Ishikawa (cell line): Measurements from ENCODE around the gene RHO.

Experiments
- CEBPB ChIP-seq: IDR thresholded peaks from 2 replicates; pipeline ENCODE4 v1.6.1; 2012
- CREB1 ChIP-seq: IDR thresholded peaks from 2 replicates; pipeline ENCODE4 v1.6.1; 2012; ENCODE audit warnings: low read depth
- EGR1 ChIP-seq: IDR thresholded peaks from 2 replicates; pipeline ENCODE4 v1.6.1; 2012
- EP300 ChIP-seq: IDR thresholded peaks from 2 replicates; pipeline ENCODE4 v1.6.1; 2012; ENCODE audit warnings: borderline replicate concordance
- FOXM1 ChIP-seq: IDR thresholded peaks from 2 replicates; pipeline ENCODE4 v1.6.1; 2012; ENCODE audit warnings: low read depth, borderline replicate concordance
- NFIC ChIP-seq: IDR thresholded peaks from 2 replicates; pipeline ENCODE4 v1.6.1; 2012
- RAD21 ChIP-seq: IDR thresholded peaks from 2 replicates; pipeline ENCODE4 v1.6.1; 2012; ENCODE audit warnings: low read depth
- TAF1 ChIP-seq: IDR thresholded peaks from 2 replicates; pipeline ENCODE4 v1.6.1; 2012; ENCODE audit warnings: low read depth, mild to moderate bottlenecking
- TCF12 ChIP-seq: IDR thresholded peaks from 2 replicates; pipeline ENCODE4 v1.6.1; 2012; ENCODE audit warnings: low read depth
- TEAD4 ChIP-seq: IDR thresholded peaks from 2 replicates; pipeline ENCODE4 v1.6.1; 2012
- YY1 ChIP-seq: IDR thresholded peaks from 2 replicates; pipeline ENCODE4 v1.6.1; 2012; ENCODE audit warnings: low read depth
- ZBTB7A ChIP-seq: IDR thresholded peaks from 2 replicates; pipeline ENCODE4 v1.6.1; 2012; ENCODE audit warnings: low read depth
- TF ChIP-seq, protein P1 (sequence below): IDR thresholded peaks from 2 replicates; pipeline ENCODE4 v1.6.1; 2012
- TF ChIP-seq, protein P2 (sequence below): IDR thresholded peaks from 2 replicates; pipeline ENCODE4 v1.6.1; 2012; ENCODE audit warnings: low read depth, mild to moderate bottlenecking
- TF ChIP-seq, protein P3 (sequence below): IDR thresholded peaks from 2 replicates; pipeline ENCODE4 v1.6.1; 2012

The RHO gene

DNA sequence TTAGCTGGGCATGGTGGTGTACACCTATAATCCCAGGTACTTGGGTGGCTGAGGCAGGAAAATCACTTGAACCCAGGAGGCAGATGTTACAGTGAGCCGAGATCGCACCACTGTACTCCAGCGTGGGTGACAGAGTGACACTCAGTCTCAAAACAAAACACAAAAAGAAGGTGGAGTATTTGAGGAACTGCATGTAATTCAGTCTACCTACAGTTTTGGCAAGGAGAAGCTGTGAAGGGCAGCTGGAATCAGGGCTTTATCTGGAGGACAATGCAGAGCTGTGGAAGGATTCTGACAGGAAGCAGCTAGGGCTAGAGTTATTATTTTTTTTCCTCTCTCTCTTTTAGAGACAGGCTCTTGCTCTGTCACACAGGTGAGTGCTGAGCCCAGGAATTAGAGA, 21.4 kb downstream of the RHO start:
- TF ChIP-seq FOXM1, result no peak
- no peak for TF ChIP-seq CREB1
- TF ChIP-seq YY1, result no peak
- TF ChIP-seq, protein P1, sequence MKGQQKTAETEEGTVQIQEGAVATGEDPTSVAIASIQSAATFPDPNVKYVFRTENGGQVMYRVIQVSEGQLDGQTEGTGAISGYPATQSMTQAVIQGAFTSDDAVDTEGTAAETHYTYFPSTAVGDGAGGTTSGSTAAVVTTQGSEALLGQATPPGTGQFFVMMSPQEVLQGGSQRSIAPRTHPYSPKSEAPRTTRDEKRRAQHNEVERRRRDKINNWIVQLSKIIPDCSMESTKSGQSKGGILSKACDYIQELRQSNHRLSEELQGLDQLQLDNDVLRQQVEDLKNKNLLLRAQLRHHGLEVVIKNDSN, result no peak
- no peak for TF ChIP-seq CEBPB
- no peak for TF ChIP-seq NFIC
- no peak for TF ChIP-seq EGR1
- TF ChIP-seq, protein P2, sequence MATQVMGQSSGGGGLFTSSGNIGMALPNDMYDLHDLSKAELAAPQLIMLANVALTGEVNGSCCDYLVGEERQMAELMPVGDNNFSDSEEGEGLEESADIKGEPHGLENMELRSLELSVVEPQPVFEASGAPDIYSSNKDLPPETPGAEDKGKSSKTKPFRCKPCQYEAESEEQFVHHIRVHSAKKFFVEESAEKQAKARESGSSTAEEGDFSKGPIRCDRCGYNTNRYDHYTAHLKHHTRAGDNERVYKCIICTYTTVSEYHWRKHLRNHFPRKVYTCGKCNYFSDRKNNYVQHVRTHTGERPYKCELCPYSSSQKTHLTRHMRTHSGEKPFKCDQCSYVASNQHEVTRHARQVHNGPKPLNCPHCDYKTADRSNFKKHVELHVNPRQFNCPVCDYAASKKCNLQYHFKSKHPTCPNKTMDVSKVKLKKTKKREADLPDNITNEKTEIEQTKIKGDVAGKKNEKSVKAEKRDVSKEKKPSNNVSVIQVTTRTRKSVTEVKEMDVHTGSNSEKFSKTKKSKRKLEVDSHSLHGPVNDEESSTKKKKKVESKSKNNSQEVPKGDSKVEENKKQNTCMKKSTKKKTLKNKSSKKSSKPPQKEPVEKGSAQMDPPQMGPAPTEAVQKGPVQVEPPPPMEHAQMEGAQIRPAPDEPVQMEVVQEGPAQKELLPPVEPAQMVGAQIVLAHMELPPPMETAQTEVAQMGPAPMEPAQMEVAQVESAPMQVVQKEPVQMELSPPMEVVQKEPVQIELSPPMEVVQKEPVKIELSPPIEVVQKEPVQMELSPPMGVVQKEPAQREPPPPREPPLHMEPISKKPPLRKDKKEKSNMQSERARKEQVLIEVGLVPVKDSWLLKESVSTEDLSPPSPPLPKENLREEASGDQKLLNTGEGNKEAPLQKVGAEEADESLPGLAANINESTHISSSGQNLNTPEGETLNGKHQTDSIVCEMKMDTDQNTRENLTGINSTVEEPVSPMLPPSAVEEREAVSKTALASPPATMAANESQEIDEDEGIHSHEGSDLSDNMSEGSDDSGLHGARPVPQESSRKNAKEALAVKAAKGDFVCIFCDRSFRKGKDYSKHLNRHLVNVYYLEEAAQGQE, result no peak
- no peak for TF ChIP-seq RAD21
- TF ChIP-seq TCF12, result no peak
- no peak for TF ChIP-seq ZBTB7A
- TF ChIP-seq, protein P3, sequence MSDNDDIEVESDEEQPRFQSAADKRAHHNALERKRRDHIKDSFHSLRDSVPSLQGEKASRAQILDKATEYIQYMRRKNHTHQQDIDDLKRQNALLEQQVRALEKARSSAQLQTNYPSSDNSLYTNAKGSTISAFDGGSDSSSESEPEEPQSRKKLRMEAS, result no peak
- TF ChIP-seq TEAD4, result no peak

DNA sequence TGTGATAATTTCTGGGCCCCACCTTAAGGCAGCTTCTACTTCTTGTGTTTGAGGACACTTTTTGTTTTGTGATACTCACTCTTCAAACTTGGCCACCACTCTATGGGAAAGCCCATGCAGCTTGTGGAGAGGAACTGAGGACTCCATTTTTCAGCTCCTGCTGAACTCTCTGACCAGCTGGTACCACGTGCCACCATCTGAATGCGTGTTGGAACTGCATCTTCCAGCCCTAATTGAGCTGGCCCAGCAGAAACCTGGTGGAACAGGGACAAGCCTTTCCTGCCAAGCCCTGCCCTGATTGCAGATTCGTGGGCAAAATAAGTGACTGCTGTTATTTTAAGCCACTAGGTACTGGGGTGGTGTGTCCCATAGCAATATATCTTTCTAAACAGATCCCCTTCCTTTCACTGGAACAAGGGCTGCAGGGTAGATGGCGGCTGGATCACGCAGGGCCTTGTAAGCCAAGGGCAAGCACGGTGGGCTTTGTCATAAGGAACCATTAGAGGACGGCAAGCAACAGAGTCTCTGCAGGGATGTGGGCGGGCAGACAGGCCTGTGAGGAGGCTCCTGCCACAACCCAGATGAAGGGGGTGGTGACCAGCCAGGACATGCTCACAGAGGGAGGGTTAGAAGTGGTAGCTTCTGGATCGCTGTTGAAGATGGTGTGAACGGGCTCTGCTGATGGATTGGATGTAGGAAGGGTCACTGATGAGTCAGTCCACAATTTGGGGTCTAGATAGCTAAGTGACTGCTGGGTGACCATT, 24.0 kb downstream of the RHO start:
- TF ChIP-seq CREB1 (no peak), YY1 (no peak), EGR1 (no peak), EP300 (no peak), NFIC (no peak), CEBPB (no peak), FOXM1 (no peak), RAD21 (no peak; the same call in 1 of the 2 replicates)
- TF ChIP-seq, protein P2, result no peak
- TF ChIP-seq, protein P1, result no peak

DNA sequence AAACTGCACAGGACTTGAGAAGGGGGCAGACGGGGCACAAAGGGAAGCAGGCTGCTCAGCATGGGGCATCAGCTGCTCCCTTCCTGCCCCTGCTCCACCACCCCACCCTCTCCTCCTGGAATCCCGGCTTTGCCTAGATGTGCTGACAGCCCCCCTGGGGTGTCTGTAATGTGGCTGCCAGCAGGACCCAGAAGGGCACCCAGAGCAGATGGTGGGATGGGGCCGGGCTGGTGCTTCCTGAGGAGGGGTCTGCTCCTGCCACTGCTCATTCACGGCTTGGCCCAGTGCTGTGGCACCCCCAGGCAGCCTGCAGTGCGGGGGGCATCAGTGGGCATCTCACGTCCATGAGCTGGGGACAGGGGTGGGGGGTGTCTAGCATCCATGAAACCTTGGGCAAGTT, 24.7 kb downstream of the RHO start:
- TF ChIP-seq EGR1, result no peak

DNA sequence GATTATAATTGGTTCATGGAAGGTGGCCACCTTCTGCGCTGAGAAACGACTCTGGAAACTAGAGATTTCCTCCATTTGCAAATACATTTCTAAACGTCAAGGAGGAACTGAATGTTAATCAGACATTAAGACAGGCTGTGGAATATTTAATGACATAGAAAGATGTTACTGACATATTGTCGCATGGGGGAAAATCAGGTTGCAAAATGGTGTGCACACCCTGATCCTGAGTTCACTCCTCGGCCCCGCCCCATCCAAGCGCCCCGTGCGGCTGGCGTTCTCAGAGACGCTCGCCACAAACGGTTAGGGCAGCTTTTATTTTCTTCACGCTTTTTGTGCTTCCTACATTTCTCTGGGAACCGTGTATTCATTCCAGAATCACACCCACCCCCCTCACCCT, 25.3 kb downstream of the RHO start:
- TF ChIP-seq, protein P2, result no peak
- TF ChIP-seq TCF12, result no peak
- TF ChIP-seq YY1, result no peak
- no peak for TF ChIP-seq CEBPB
- TF ChIP-seq EP300, result no peak
- TF ChIP-seq, protein P1, result no peak
- no peak for TF ChIP-seq TAF1
- no peak for TF ChIP-seq CREB1
- TF ChIP-seq FOXM1, result no peak
- no peak for TF ChIP-seq EGR1
- TF ChIP-seq, protein P3, result no peak
